Right lobe of liver (tissue), 4 donors: ENCODE measurements around the gene TRIM3.
A peak's percentile ranks its signal among the peaks of the same experiment; 100 is the strongest.

Experiments
- POLR2A ChIP-seq: fragments of 450-650 bp; IDR thresholded peaks from one replicate; pipeline ENCODE4 v1.6.1; 2017; ENCODE audit warnings: antibody characterized with exemption, mild to moderate bottlenecking
- TF ChIP-seq, protein P1 (sequence below), 4 donors: fragments of 200-600 bp in 3 of 4; fragments of 450-650 bp in 1 of 4; IDR thresholded peaks; one replicate each; pipeline versions ENCODE4 v1.5.1 to v1.8.0; 2016 to 2022; ENCODE audit warnings: antibody characterized with exemption in 4 of 4, mild to moderate bottlenecking in 2 of 4
- donor health status: DM: no; HTN: no; CAD: no.
- donor health status: DM: no; HTN: no; CAD: no.
- donor health status: DM: no; HTN: yes; CAD: no.

GRCh38 chr11:6419009-6419631, 54.6 kb downstream of the TRIM3 start, which contains the start of gene APBB1:
- TF ChIP-seq, protein P1, sequence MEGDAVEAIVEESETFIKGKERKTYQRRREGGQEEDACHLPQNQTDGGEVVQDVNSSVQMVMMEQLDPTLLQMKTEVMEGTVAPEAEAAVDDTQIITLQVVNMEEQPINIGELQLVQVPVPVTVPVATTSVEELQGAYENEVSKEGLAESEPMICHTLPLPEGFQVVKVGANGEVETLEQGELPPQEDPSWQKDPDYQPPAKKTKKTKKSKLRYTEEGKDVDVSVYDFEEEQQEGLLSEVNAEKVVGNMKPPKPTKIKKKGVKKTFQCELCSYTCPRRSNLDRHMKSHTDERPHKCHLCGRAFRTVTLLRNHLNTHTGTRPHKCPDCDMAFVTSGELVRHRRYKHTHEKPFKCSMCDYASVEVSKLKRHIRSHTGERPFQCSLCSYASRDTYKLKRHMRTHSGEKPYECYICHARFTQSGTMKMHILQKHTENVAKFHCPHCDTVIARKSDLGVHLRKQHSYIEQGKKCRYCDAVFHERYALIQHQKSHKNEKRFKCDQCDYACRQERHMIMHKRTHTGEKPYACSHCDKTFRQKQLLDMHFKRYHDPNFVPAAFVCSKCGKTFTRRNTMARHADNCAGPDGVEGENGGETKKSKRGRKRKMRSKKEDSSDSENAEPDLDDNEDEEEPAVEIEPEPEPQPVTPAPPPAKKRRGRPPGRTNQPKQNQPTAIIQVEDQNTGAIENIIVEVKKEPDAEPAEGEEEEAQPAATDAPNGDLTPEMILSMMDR (IDR thresholded peaks at IDR 0.05) = peak in 3 of 4 donors; percentile 14 to 15 (median 15)
- peak; percentile 27 for TF ChIP-seq POLR2A
